Ramos (cell line): Measurements from ENCODE around the gene MATR3.
"Not testable (repeated sequence)": the region's sequence is repeated elsewhere in the genome, so short reads cannot be mapped to it uniquely, and the experiment has no call there.

ENCODE experiments used
- in situ Hi-C: fragments of 300-500 bp; cut with MboI; formaldehyde crosslinking; loops from one replicate; pipeline ENCODE4 v1.14.3; 2022; ENCODE audit warnings: low sequenced_read_pairs; ENCODE audit not compliant: unreplicated experiment

The MATR3 gene

GRCh38 chr5:139295346-139296057 is 2.0 kb downstream of the MATR3 start:
- in situ Hi-C loops = no loop called here

GRCh38 chr5:139296198-139296597 is 2.7 kb downstream of the MATR3 start:
- in situ Hi-C loops = no loop called here

GRCh38 chr5:139296862-139297326 is 3.4 kb downstream of the MATR3 start:
- in situ Hi-C loops = no loop called here

- in situ Hi-C loops = no loop called here
Measured at GRCh38 chr5:139297439-139298133, 4.0 kb downstream of the MATR3 start.

GRCh38 chr5:139298242-139298641 is 4.7 kb downstream of the MATR3 start:
- in situ Hi-C loops = no loop called here

- in situ Hi-C loops = no loop called here
Measured at GRCh38 chr5:139299486-139299885, 5.9 kb downstream of the MATR3 start.

- in situ Hi-C loops = no loop called here
Measured at GRCh38 chr5:139301808-139302499, 8.4 kb downstream of the MATR3 start.

- in situ Hi-C loops = no loop called here
Measured at GRCh38 chr5:139304391-139305324, 11.1 kb downstream of the MATR3 start.

- in situ Hi-C loops = no loop called here
Measured at GRCh38 chr5:139306197-139306596, 12.7 kb downstream of the MATR3 start.

- in situ Hi-C loops = no loop called here
Measured at GRCh38 chr5:139306628-139307379, 13.3 kb downstream of the MATR3 start.

GRCh38 chr5:139308797-139309196 is 15.3 kb downstream of the MATR3 start:
- in situ Hi-C loops = no loop called here

GRCh38 chr5:139310715-139311186 is 17.2 kb downstream of the MATR3 start:
- in situ Hi-C loops = not testable (repeated sequence)

- in situ Hi-C loops = no loop called here
Measured at GRCh38 chr5:139312075-139312474, 18.5 kb downstream of the MATR3 start.

GRCh38 chr5:139314276-139314675 is 20.7 kb downstream of the MATR3 start:
- in situ Hi-C loops = no loop called here

- in situ Hi-C loops = no loop called here
Measured at GRCh38 chr5:139315056-139315615, 21.6 kb downstream of the MATR3 start.

- in situ Hi-C loops = no loop called here
Measured at GRCh38 chr5:139335811-139336210, 42.3 kb downstream of the MATR3 start.

GRCh38 chr5:139340051-139340450 is 46.5 kb downstream of the MATR3 start:
- in situ Hi-C loops = no loop called here

GRCh38 chr5:139341187-139341688 is 47.7 kb downstream of the MATR3 start:
- in situ Hi-C loops = no loop called here
